ENCODE measurements around the gene IRF7.

Gene IRF7

GRCh38 chr11:567629-568292 is 48.0 kb downstream of the IRF7 start:
- peak; percentile 93; the same call in 1 of the 2 replicates for TF ChIP-seq ZBTB7A (IDR thresholded peaks at IDR 0.05; ENCODE audit: low read depth)
- no peak for TF ChIP-seq TEAD4 (IDR thresholded peaks at IDR 0.05)
- TF ChIP-seq TAF1 (IDR thresholded peaks at IDR 0.05; ENCODE audit: low read depth) = no peak
- 0 out of 2 replicates have a peak, but pooled peaks have one; percentile 1 for TF ChIP-seq USF1 (IDR thresholded peaks at IDR 0.05)

GRCh38 chr11:567011-567628 is 48.6 kb downstream of the IRF7 start:
- TF ChIP-seq FOXM1 (IDR thresholded peaks at IDR 0.05; ENCODE audit: borderline replicate concordance, low read depth) = no peak
- no peak for TF ChIP-seq TCF12 (IDR thresholded peaks at IDR 0.05; ENCODE audit: low read depth)
- TF ChIP-seq NFIC (IDR thresholded peaks at IDR 0.05) = no peak
- no peak for TF ChIP-seq MAX (IDR thresholded peaks at IDR 0.05)
- no peak for TF ChIP-seq RAD21 (IDR thresholded peaks at IDR 0.05; ENCODE audit: low read depth)
- no peak for TF ChIP-seq CREB1 (IDR thresholded peaks at IDR 0.05; ENCODE audit: low read depth)
- no peak for TF ChIP-seq ZBTB7A (IDR thresholded peaks at IDR 0.05; ENCODE audit: low read depth)
- no peak for TF ChIP-seq EGR1 (IDR thresholded peaks at IDR 0.05)
- no peak for TF ChIP-seq TEAD4 (IDR thresholded peaks at IDR 0.05)
- TF ChIP-seq EP300 (IDR thresholded peaks at IDR 0.05; ENCODE audit: borderline replicate concordance) = no peak
- no peak for TF ChIP-seq CEBPB (IDR thresholded peaks at IDR 0.05)
- TF ChIP-seq TAF1 (IDR thresholded peaks at IDR 0.05; ENCODE audit: low read depth) = no peak
- TF ChIP-seq REST (IDR thresholded peaks at IDR 0.05; ENCODE audit: low read depth) = no peak
- no peak for TF ChIP-seq USF1 (IDR thresholded peaks at IDR 0.05)
- TF ChIP-seq YY1 (IDR thresholded peaks at IDR 0.05; ENCODE audit: low read depth) = no peak

- no peak for TF ChIP-seq CEBPB (IDR thresholded peaks at IDR 0.05)
- no peak for TF ChIP-seq FOXM1 (IDR thresholded peaks at IDR 0.05; ENCODE audit: borderline replicate concordance, low read depth)
- no peak for TF ChIP-seq NFIC (IDR thresholded peaks at IDR 0.05)
- no peak for TF ChIP-seq TAF1 (IDR thresholded peaks at IDR 0.05; ENCODE audit: low read depth)
- TF ChIP-seq MAX (IDR thresholded peaks at IDR 0.05) = no peak
- no peak for TF ChIP-seq REST (IDR thresholded peaks at IDR 0.05; ENCODE audit: low read depth)
- TF ChIP-seq USF1 (IDR thresholded peaks at IDR 0.05) = no peak
- TF ChIP-seq RAD21 (IDR thresholded peaks at IDR 0.05; ENCODE audit: low read depth) = no peak
- no peak for TF ChIP-seq TCF12 (IDR thresholded peaks at IDR 0.05; ENCODE audit: low read depth)
- TF ChIP-seq TEAD4 (IDR thresholded peaks at IDR 0.05) = no peak
- TF ChIP-seq CREB1 (IDR thresholded peaks at IDR 0.05; ENCODE audit: low read depth) = no peak
- no peak for TF ChIP-seq ZBTB7A (IDR thresholded peaks at IDR 0.05; ENCODE audit: low read depth)
- no peak for TF ChIP-seq EP300 (IDR thresholded peaks at IDR 0.05; ENCODE audit: borderline replicate concordance)
These were observed 49.7 kb downstream of the IRF7 start for GRCh38 chr11:565921-566509.

GRCh38 chr11:563812-564578 is 51.8 kb downstream of the IRF7 start:
- TF ChIP-seq MAX (IDR thresholded peaks at IDR 0.05) (no peak), YY1 (IDR thresholded peaks at IDR 0.05; ENCODE audit: low read depth) (no peak), CREB1 (IDR thresholded peaks at IDR 0.05; ENCODE audit: low read depth) (no peak), NFIC (IDR thresholded peaks at IDR 0.05) (no peak), USF1 (IDR thresholded peaks at IDR 0.05) (no peak), ZBTB7A (IDR thresholded peaks at IDR 0.05; ENCODE audit: low read depth) (no peak), RAD21 (IDR thresholded peaks at IDR 0.05; ENCODE audit: low read depth) (no peak), FOXM1 (IDR thresholded peaks at IDR 0.05; ENCODE audit: borderline replicate concordance, low read depth) (no peak), EGR1 (IDR thresholded peaks at IDR 0.05) (no peak), REST (IDR thresholded peaks at IDR 0.05; ENCODE audit: low read depth) (no peak), CEBPB (IDR thresholded peaks at IDR 0.05) (no peak)
